HL-60 (cell line): ENCODE measurements around the gene LARP4B.

Experiments
- TF ChIP-seq, protein P1 (sequence below): IDR thresholded peaks from one replicate; pipeline ENCODE4 v1.5.1; 2011; ENCODE audit warnings: low read length, control low read depth, inconsistent platforms; ENCODE audit not compliant: insufficient read depth
- TF ChIP-seq, protein P2 (sequence below): IDR thresholded peaks from 2 replicates; pipeline ENCODE4 v1.6.1; 2012; ENCODE audit warnings: low read depth; ENCODE audit not compliant: insufficient replicate concordance

DNA sequence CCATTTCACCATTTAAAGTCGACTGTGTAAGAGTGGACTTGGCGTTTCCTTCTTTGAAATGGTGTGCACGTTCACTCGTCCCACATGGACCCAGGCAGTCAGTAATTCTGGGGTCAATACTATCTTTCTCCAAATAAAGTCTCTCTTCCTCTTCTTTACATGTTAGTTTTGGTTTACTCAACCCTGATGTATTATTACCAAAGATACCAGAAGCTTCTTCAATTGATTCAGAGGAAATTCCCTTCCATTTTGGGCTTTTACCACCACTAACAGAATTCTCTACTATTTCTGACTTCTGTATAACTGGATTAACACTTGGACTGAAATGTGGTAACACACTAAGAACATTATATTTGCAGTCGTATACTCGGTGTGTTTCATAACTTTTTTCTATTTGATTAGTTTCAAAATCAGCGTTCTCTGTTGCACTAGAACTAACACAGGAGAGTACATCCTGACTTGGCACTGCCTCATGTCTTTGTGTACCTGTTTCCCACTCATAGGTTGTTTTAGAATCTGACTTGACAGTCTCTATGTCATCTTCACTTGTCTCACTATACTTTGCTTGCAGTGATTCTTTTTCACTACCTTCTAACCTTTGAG, 60.8 kb downstream of the LARP4B start:
- TF ChIP-seq, protein P1, sequence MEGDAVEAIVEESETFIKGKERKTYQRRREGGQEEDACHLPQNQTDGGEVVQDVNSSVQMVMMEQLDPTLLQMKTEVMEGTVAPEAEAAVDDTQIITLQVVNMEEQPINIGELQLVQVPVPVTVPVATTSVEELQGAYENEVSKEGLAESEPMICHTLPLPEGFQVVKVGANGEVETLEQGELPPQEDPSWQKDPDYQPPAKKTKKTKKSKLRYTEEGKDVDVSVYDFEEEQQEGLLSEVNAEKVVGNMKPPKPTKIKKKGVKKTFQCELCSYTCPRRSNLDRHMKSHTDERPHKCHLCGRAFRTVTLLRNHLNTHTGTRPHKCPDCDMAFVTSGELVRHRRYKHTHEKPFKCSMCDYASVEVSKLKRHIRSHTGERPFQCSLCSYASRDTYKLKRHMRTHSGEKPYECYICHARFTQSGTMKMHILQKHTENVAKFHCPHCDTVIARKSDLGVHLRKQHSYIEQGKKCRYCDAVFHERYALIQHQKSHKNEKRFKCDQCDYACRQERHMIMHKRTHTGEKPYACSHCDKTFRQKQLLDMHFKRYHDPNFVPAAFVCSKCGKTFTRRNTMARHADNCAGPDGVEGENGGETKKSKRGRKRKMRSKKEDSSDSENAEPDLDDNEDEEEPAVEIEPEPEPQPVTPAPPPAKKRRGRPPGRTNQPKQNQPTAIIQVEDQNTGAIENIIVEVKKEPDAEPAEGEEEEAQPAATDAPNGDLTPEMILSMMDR: no peak
- TF ChIP-seq, protein P2, sequence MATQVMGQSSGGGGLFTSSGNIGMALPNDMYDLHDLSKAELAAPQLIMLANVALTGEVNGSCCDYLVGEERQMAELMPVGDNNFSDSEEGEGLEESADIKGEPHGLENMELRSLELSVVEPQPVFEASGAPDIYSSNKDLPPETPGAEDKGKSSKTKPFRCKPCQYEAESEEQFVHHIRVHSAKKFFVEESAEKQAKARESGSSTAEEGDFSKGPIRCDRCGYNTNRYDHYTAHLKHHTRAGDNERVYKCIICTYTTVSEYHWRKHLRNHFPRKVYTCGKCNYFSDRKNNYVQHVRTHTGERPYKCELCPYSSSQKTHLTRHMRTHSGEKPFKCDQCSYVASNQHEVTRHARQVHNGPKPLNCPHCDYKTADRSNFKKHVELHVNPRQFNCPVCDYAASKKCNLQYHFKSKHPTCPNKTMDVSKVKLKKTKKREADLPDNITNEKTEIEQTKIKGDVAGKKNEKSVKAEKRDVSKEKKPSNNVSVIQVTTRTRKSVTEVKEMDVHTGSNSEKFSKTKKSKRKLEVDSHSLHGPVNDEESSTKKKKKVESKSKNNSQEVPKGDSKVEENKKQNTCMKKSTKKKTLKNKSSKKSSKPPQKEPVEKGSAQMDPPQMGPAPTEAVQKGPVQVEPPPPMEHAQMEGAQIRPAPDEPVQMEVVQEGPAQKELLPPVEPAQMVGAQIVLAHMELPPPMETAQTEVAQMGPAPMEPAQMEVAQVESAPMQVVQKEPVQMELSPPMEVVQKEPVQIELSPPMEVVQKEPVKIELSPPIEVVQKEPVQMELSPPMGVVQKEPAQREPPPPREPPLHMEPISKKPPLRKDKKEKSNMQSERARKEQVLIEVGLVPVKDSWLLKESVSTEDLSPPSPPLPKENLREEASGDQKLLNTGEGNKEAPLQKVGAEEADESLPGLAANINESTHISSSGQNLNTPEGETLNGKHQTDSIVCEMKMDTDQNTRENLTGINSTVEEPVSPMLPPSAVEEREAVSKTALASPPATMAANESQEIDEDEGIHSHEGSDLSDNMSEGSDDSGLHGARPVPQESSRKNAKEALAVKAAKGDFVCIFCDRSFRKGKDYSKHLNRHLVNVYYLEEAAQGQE: no peak
